ENCODE results near the gene ANKRD33.

ANKRD33 gene

GRCh38 chr12:51904951-51905470 lies 17.1 kb downstream of the ANKRD33 start:
- no peak for DNase-seq (ENCODE audit: low spot score)

GRCh38 chr12:51905471-51906429 lies 17.8 kb downstream of the ANKRD33 start:
- DNase-seq (ENCODE audit: low spot score) = no peak

GRCh38 chr12:51906430-51907082 lies 18.7 kb downstream of the ANKRD33 start:
- DNase-seq (ENCODE audit: low spot score) = no peak

GRCh38 chr12:51907083-51907855 lies 19.4 kb downstream of the ANKRD33 start, which contains the start of gene ACVRL1:
ACVRL1 (plus strand) TSS chr12:51907504; CDS start chr12:51912475, 4,971 bp downstream.
- DNase-seq (ENCODE audit: low spot score) = no peak

GRCh38 chr12:51907856-51908425 lies 20.0 kb downstream of the ANKRD33 start:
- no peak for DNase-seq (ENCODE audit: low spot score)

GRCh38 chr12:51908876-51909592 lies 21.1 kb downstream of the ANKRD33 start:
- DNase-seq (ENCODE audit: low spot score) = no peak

- DNase-seq (ENCODE audit: low spot score) = no peak
These were observed 22.3 kb downstream of the ANKRD33 start for GRCh38 chr12:51910168-51910567.

GRCh38 chr12:51910691-51911090 lies 22.8 kb downstream of the ANKRD33 start:
- no peak for DNase-seq (ENCODE audit: low spot score)

GRCh38 chr12:51911307-51911706 lies 23.4 kb downstream of the ANKRD33 start:
- DNase-seq (ENCODE audit: low spot score) = no peak

- no peak for DNase-seq (ENCODE audit: low spot score)
These were observed 24.1 kb downstream of the ANKRD33 start for GRCh38 chr12:51911788-51912711.

- DNase-seq (ENCODE audit: low spot score) = no peak
These were observed 25.4 kb downstream of the ANKRD33 start for GRCh38 chr12:51913071-51914033.

GRCh38 chr12:51914034-51914923 lies 26.4 kb downstream of the ANKRD33 start:
- DNase-seq (ENCODE audit: low spot score) = no peak

GRCh38 chr12:51915003-51915625 lies 27.2 kb downstream of the ANKRD33 start:
- DNase-seq (ENCODE audit: low spot score) = no peak

- no peak for DNase-seq (ENCODE audit: low spot score)
These were observed 28.0 kb downstream of the ANKRD33 start for GRCh38 chr12:51915951-51916350.

- no peak for DNase-seq (ENCODE audit: low spot score)
These were observed 29.2 kb downstream of the ANKRD33 start for GRCh38 chr12:51917041-51917590.

GRCh38 chr12:51917746-51918453 lies 30.0 kb downstream of the ANKRD33 start:
- DNase-seq (ENCODE audit: low spot score) = no peak
